Stimulated activated naive CD4-positive, alpha-beta T cell (primary cell): ENCODE results near the gene DNMT1.

Experiments used
- DNase-seq, 6 experiments: peaks; one replicate each; lab custom pipeline; 2025; lab: John Stamatoyannopoulos, UW

DNMT1 gene

GRCh38 chr19:10095622-10095947, 99.2 kb downstream of the DNMT1 start:
- DNase-seq = no peak

GRCh38 chr19:10093295-10094186, 101.2 kb downstream of the DNMT1 start:
- no peak for DNase-seq

GRCh38 chr19:10092648-10093294, 102.0 kb downstream of the DNMT1 start:
- DNase-seq = no peak

GRCh38 chr19:10091895-10092641, 102.7 kb downstream of the DNMT1 start:
- no peak for DNase-seq

- DNase-seq = no peak
Measured at GRCh38 chr19:10091370-10091687, 103.4 kb downstream of the DNMT1 start.

GRCh38 chr19:10089801-10090375, 104.9 kb downstream of the DNMT1 start:
- no peak for DNase-seq

GRCh38 chr19:10088949-10089554, 105.7 kb downstream of the DNMT1 start:
- DNase-seq = no peak

GRCh38 chr19:10087296-10088061, 107.3 kb downstream of the DNMT1 start:
- DNase-seq = no peak

GRCh38 chr19:10086591-10087192, 108.1 kb downstream of the DNMT1 start:
- peak in 4 of 6 experiments; percentile 17 to 36 (median 21) for DNase-seq

- DNase-seq = peak; percentile 65 to 86 (median 78)
Measured at GRCh38 chr19:10085641-10086590, 108.8 kb downstream of the DNMT1 start, which contains the start of gene SHFL. Gene SHFL (plus strand): TSS chr19:10086317. CDS start chr19:10086428, 111 bp downstream.

GRCh38 chr19:10084803-10085202, 110.0 kb downstream of the DNMT1 start:
- DNase-seq = no peak

GRCh38 chr19:10083911-10084310, 110.8 kb downstream of the DNMT1 start:
- DNase-seq = no peak
